Stimulated activated CD4-positive, alpha-beta T cell treated with anti-CD3 and anti-CD28 coated beads, Interleukin-15, amount 100 ng/mL, for 1 hour (primary cell): ENCODE measurements around the gene DNAH14.

Experiments used
- DNase-seq, 2 donors: peaks; one replicate each; pipeline ENCODE4 v3.0.0-alpha.2; 2020; ENCODE audit warnings: low read depth in 1 of 2, low spot score in 1 of 2

The DNAH14 gene

DNA sequence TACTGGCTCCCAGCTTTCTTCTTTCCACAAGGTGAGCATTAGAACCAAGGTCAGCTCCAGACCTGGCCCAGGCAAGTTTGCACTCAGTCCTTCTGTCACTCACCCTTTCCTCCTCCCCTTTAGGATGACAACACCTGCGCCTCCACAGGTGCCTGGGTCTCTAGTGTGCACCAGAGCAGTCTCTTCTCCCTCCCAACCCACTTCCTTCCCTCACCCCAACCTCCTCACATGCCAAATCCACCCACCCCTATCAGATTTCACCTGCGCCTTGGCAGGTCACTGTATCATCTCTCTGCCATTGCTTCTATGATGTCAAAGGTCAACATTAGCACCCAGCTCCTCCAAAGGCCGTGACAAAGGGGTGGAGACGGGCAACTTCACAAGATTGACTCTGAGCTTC, 460.4 kb downstream of the DNAH14 start:
- DNase-seq, result no peak

DNA sequence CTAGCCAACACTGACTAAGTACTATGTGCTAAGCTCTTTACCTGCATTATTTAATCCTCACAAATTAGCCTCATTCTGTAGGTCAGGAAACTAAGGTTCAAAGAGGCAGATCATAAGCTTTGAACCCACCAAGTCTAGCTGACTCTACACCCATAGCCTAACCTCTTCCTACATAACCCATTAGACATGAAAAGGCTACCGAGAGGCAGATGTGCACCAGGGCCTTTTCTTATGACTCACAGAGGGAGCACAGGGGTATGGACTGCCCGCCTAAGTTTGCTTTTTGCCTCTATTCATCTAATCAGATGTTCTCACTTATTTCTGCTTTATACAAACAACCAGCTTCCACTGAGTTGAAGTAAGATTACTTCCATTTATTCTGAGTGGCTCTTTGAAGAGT, 466.9 kb downstream of the DNAH14 start:
- no peak for DNase-seq

- no peak for DNase-seq
Measured at GRCh38 chr1:225400968-225401367, 471.5 kb downstream of the DNAH14 start.

- no peak for DNase-seq
Measured at GRCh38 chr1:225406976-225407725, 477.7 kb downstream of the DNAH14 start.

DNA sequence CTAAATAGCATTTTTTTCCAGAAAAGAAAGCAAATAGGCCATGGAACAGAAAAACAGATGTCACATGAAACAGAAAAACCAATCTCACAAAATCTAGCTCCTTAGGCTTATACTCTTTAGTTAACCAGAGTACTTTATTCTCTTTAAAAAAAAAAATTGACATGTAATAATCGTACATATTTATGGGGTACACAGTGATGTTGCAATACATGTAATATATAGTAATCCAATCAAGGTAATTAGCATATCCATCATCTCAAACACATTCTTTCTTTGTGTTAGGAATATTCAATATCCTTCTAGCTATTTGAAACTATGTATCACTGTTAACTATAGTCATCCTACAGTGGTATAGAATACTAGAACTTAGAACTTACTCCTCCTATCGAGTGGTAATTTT, 478.3 kb downstream of the DNAH14 start:
- no peak for DNase-seq

GRCh38 chr1:225408249-225408648, 478.8 kb downstream of the DNAH14 start:
- DNase-seq, result no peak

- no peak for DNase-seq
Measured at GRCh38 chr1:225409051-225409450, 479.6 kb downstream of the DNAH14 start.

GRCh38 chr1:225410036-225410435, 480.6 kb downstream of the DNAH14 start:
- DNase-seq, result no peak

GRCh38 chr1:225412321-225412720, 482.8 kb downstream of the DNAH14 start:
- DNase-seq, result no peak

- DNase-seq, result no peak
Measured at GRCh38 chr1:225412803-225413351, 483.4 kb downstream of the DNAH14 start.

DNA sequence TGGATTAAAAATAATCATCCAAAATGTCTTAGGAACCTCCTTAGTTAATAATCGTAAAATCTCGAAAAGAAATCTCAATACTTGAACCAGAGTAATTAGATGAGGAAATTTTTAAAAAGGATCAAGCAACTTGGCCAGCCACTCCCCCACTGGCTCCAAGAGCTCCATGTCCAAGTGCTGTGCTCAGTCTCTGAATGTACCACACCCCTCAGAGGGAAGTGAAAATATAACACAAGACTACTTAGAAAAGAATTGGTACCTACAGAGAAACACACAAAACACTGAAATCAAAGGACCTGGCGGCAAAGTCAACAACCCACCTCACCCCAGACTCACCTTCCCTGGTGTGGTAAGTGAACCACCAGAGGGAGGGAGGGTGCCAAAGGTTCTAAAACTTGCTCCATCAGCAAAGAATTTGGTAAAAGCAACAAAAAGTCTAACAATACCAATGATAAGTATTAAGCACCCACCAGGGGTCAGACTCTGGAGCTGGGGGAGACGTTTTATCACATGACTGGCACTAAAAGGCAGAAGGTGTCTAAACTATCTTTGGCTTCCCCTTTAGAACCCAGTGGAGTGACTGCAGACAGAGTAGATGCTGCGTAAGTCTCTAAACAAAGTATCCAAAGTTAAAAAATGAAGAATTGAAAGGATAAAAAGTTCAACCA, 484.4 kb downstream of the DNAH14 start:
- no peak for DNase-seq

GRCh38 chr1:225415307-225415706, 485.8 kb downstream of the DNAH14 start:
- no peak for DNase-seq

GRCh38 chr1:225415967-225416745, 486.7 kb downstream of the DNAH14 start:
- no peak for DNase-seq

- no peak for DNase-seq
Measured at GRCh38 chr1:225418059-225418458, 488.6 kb downstream of the DNAH14 start.

- no peak for DNase-seq
Measured at GRCh38 chr1:225418598-225418997, 489.1 kb downstream of the DNAH14 start.

DNA sequence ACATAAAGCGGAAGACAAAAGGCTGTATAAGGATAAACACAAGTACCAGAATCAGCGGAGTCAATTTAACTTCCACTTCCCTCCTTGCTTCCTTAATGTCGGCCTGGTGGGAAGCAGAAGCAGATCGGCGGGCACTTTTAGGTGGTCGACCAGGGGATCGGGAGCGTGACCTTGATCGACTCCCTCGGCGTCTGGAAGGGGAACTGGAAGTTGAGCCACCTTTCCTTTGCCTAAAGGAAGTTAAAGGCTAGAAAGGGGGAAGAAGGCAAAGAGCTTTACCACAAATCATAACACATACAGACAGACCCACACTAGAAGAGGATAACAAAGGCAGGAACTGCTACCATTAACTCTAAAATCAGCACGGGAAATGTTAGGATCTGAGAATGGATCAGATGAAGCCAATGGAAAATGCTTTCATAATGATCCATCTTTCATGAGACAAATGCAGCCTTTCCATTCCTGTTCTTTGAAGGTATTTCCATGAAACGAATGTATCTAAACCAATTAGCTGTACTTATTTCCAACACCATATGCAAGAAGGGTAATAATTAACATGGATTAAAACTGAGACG, 492.6 kb downstream of the DNAH14 start:
- no peak for DNase-seq

- no peak for DNase-seq
Measured at GRCh38 chr1:225422795-225423517, 493.5 kb downstream of the DNAH14 start.

- no peak for DNase-seq
Measured at GRCh38 chr1:225423518-225423855, 494.0 kb downstream of the DNAH14 start.

DNA sequence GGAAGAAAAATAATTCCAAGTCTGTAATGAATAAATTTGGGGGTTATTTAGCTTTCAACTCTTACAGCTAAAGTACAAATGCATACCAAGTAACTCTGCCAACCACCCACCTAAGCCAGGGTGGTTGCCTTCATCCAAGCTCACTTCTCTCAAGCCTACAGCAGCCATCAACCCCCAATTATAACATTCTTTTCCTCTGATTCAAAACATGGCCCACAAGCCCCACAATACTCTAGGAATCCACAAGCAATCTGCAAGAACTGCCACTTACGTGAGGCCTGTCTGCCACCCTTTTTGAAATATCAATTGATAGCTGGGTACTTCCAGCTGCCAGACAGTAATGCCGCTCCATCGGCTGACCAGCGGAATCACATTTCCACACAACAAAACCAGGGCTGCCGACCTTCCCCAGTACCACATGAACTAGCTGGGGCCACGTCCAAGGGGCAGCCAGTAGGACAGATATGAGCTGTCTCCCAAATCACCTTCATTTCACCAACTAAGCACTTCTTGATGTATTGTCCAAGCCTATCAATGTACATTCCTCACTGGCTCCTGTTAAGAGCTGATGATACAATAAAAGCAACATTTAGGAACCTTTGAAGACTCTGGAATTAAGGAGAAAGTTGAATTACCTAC, 495.2 kb downstream of the DNAH14 start:
- no peak for DNase-seq

DNA sequence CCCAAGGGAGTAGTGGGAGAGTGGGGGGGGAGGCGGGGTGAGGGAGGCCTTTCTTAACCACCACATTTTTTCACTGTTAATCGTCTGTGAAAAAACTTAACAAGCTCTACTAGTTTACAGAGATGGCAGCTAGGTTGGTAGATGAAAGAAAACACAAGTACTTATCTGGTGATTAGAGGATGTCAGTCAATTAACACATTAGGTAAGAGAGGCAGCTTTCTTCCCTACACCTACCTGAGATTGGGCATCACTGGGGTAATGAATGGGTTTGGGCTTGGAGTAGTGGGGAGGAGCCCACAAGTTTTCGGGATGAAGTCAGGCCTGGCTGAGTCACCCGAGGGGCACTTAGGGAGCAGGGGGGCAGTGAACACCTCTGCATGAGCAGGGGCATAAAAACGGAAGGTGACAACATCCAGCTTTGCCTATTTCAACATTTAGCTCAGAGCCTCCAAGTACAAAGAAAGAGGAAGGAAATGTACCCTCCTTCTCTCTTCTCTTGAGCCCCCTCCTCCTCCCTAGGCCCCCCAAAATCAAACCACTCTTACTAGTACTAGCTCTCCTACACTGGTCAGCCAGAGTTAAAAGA, 495.8 kb downstream of the DNAH14 start:
- no peak for DNase-seq
